Measurements from ENCODE around the gene SRSF12. TPM values are rescaled to one million over a fixed set of nuclear protein-coding genes. Genes with fewer than 3 reads are reported as not detected.
"Not testable (repeated sequence)": the region's sequence is repeated elsewhere in the genome, so short reads cannot be mapped to it uniquely, and the experiment has no call there.

The SRSF12 gene
- total RNA-seq, 1 experiment from 2014 or later: not detected

- H3K27ac ChIP-seq (ENCODE audit: low read length): no peak overlapping the region
- no peak overlapping the region for H3K4me3 ChIP-seq (ENCODE audit: low read length)
- H2AFZ ChIP-seq (ENCODE audit: low read length): no peak overlapping the region
- H3K9me2 ChIP-seq (replicated peaks; ENCODE audit: insufficient read depth, low read length): no peaks in the 10 kb centered on the region
- no peaks in the 10 kb centered on the region for H4K20me1 ChIP-seq (ENCODE audit: insufficient read depth, low read depth, low read length)
- no peaks in the 10 kb centered on the region for H3K27me3 ChIP-seq (ENCODE audit: low read length)
- H3K9ac ChIP-seq (ENCODE audit: low read length): no peak overlapping the region
- H3K36me3 ChIP-seq (ENCODE audit: insufficient read depth, low read length): no peaks in the 10 kb centered on the region
- H3K9me3 ChIP-seq (ENCODE audit: low read length): no peaks in the 10 kb centered on the region
- H3K79me2 ChIP-seq (ENCODE audit: low read length): no peaks in the 10 kb centered on the region
- H3K4me2 ChIP-seq (ENCODE audit: low read depth, low read length, poor library complexity, severe bottlenecking): no peak overlapping the region
- peaks cover 5% of the 10 kb centered on the region for H3K4me1 ChIP-seq (ENCODE audit: low read length)
- DNase-seq: no peak
Observed at GRCh38 chr6:89073840-89074239, 44.0 kb downstream of the SRSF12 start.

GRCh38 chr6:89073014-89073620 lies 44.8 kb downstream of the SRSF12 start:
- H4K20me1 ChIP-seq (ENCODE audit: insufficient read depth, low read depth, low read length): no peaks in the 10 kb centered on the region
- no peak overlapping the region for H3K4me3 ChIP-seq (ENCODE audit: low read length)
- peaks cover 5% of the 10 kb centered on the region for H3K4me1 ChIP-seq (ENCODE audit: low read length)
- no peak overlapping the region for H2AFZ ChIP-seq (ENCODE audit: low read length)
- DNase-seq: no peak
- H3K36me3 ChIP-seq (ENCODE audit: insufficient read depth, low read length): no peaks in the 10 kb centered on the region
- no peak overlapping the region for H3K9ac ChIP-seq (ENCODE audit: low read length)
- H3K27ac ChIP-seq (ENCODE audit: low read length): no peak overlapping the region
- H3K4me2 ChIP-seq (ENCODE audit: low read depth, low read length, poor library complexity, severe bottlenecking): no peak overlapping the region
- H3K9me3 ChIP-seq (ENCODE audit: low read length): no peaks in the 10 kb centered on the region
- no peaks in the 10 kb centered on the region for H3K9me2 ChIP-seq (replicated peaks; ENCODE audit: insufficient read depth, low read length)
- no peaks in the 10 kb centered on the region for H3K27me3 ChIP-seq (ENCODE audit: low read length)
- H3K79me2 ChIP-seq (ENCODE audit: low read length): no peaks in the 10 kb centered on the region

- Histone ChIP-seq H3K4me1 (ENCODE audit: low read length) (peaks cover 5% of the 10 kb centered on the region), H3K4me2 (ENCODE audit: low read depth, low read length, poor library complexity, severe bottlenecking) (no peak overlapping the region)
- no peak for DNase-seq
Observed at GRCh38 chr6:89071036-89071435, 46.8 kb downstream of the SRSF12 start.

GRCh38 chr6:89069536-89070163 lies 48.2 kb downstream of the SRSF12 start:
- Histone ChIP-seq H3K9me2 (replicated peaks; ENCODE audit: insufficient read depth, low read length) (no peaks in the 10 kb centered on the region), H3K4me1 (ENCODE audit: low read length) (peaks cover 5% of the 10 kb centered on the region), H3K27ac (ENCODE audit: low read length) (no peak overlapping the region), H2AFZ (ENCODE audit: low read length) (no peak overlapping the region), H3K9me3 (ENCODE audit: low read length) (no peaks in the 10 kb centered on the region), H3K36me3 (ENCODE audit: insufficient read depth, low read length) (no peaks in the 10 kb centered on the region), H3K4me3 (ENCODE audit: low read length) (no peak overlapping the region), H4K20me1 (ENCODE audit: insufficient read depth, low read depth, low read length) (no peaks in the 10 kb centered on the region), H3K4me2 (ENCODE audit: low read depth, low read length, poor library complexity, severe bottlenecking) (no peak overlapping the region), H3K79me2 (ENCODE audit: low read length) (no peaks in the 10 kb centered on the region), H3K9ac (ENCODE audit: low read length) (no peak overlapping the region), H3K27me3 (ENCODE audit: low read length) (no peaks in the 10 kb centered on the region)
- DNase-seq: no peak

More at GRCh38 chr6:89071036-89071435, 46.8 kb downstream of the SRSF12 start:
- H3K79me2 ChIP-seq (ENCODE audit: low read length): no peaks in the 10 kb centered on the region
- no peaks in the 10 kb centered on the region for H3K9me3 ChIP-seq (ENCODE audit: low read length)
- no peak overlapping the region for H3K4me3 ChIP-seq (ENCODE audit: low read length)
- no peak overlapping the region for H3K27ac ChIP-seq (ENCODE audit: low read length)
- H3K9ac ChIP-seq (ENCODE audit: low read length): no peak overlapping the region
- H3K27me3 ChIP-seq (ENCODE audit: low read length): no peaks in the 10 kb centered on the region
- H4K20me1 ChIP-seq (ENCODE audit: insufficient read depth, low read depth, low read length): no peaks in the 10 kb centered on the region
- no peaks in the 10 kb centered on the region for H3K9me2 ChIP-seq (replicated peaks; ENCODE audit: insufficient read depth, low read length)
- H2AFZ ChIP-seq (ENCODE audit: low read length): no peak overlapping the region
- H3K36me3 ChIP-seq (ENCODE audit: insufficient read depth, low read length): no peaks in the 10 kb centered on the region

- Histone ChIP-seq H3K4me3 (ENCODE audit: low read length) (no peak overlapping the region), H3K36me3 (ENCODE audit: insufficient read depth, low read length) (no peaks in the 10 kb centered on the region), H2AFZ (ENCODE audit: low read length) (no peak overlapping the region), H4K20me1 (ENCODE audit: insufficient read depth, low read depth, low read length) (no peaks in the 10 kb centered on the region), H3K4me2 (ENCODE audit: low read depth, low read length, poor library complexity, severe bottlenecking) (no peak overlapping the region), H3K79me2 (ENCODE audit: low read length) (no peaks in the 10 kb centered on the region), H3K27ac (ENCODE audit: low read length) (no peak overlapping the region), H3K9me3 (ENCODE audit: low read length) (no peaks in the 10 kb centered on the region), H3K9me2 (replicated peaks; ENCODE audit: insufficient read depth, low read length) (no peaks in the 10 kb centered on the region), H3K9ac (ENCODE audit: low read length) (no peak overlapping the region), H3K4me1 (ENCODE audit: low read length) (peaks cover 1% of the 10 kb centered on the region), H3K27me3 (ENCODE audit: low read length) (no peaks in the 10 kb centered on the region)
- DNase-seq: no peak
Observed at GRCh38 chr6:89068695-89069094, 49.2 kb downstream of the SRSF12 start.

- no peak for DNase-seq
- Histone ChIP-seq H3K27me3 (ENCODE audit: low read length) (no peaks in the 10 kb centered on the region), H3K79me2 (ENCODE audit: low read length) (no peaks in the 10 kb centered on the region), H3K4me3 (ENCODE audit: low read length) (no peak overlapping the region), H3K9me2 (replicated peaks; ENCODE audit: insufficient read depth, low read length) (no peaks in the 10 kb centered on the region), H3K27ac (ENCODE audit: low read length) (no peak overlapping the region), H3K9me3 (ENCODE audit: low read length) (no peaks in the 10 kb centered on the region), H3K36me3 (ENCODE audit: insufficient read depth, low read length) (no peaks in the 10 kb centered on the region), H3K4me1 (ENCODE audit: low read length) (no peaks in the 10 kb centered on the region), H3K9ac (ENCODE audit: low read length) (no peak overlapping the region), H4K20me1 (ENCODE audit: insufficient read depth, low read depth, low read length) (no peaks in the 10 kb centered on the region), H3K4me2 (ENCODE audit: low read depth, low read length, poor library complexity, severe bottlenecking) (no peak overlapping the region), H2AFZ (ENCODE audit: low read length) (no peak overlapping the region)
Observed at GRCh38 chr6:89067796-89068195, 50.1 kb downstream of the SRSF12 start.

- no peak overlapping the region for H3K4me2 ChIP-seq (ENCODE audit: low read depth, low read length, poor library complexity, severe bottlenecking)
- H3K9me2 ChIP-seq (replicated peaks; ENCODE audit: insufficient read depth, low read length): no peaks in the 10 kb centered on the region
- H3K4me1 ChIP-seq (ENCODE audit: low read length): no peaks in the 10 kb centered on the region
- H3K27ac ChIP-seq (ENCODE audit: low read length): no peak overlapping the region
- no peak overlapping the region for H3K4me3 ChIP-seq (ENCODE audit: low read length)
- no peaks in the 10 kb centered on the region for H3K9me3 ChIP-seq (ENCODE audit: low read length)
- H3K79me2 ChIP-seq (ENCODE audit: low read length): no peaks in the 10 kb centered on the region
- H3K27me3 ChIP-seq (ENCODE audit: low read length): no peaks in the 10 kb centered on the region
- no peak overlapping the region for H3K9ac ChIP-seq (ENCODE audit: low read length)
- no peak overlapping the region for H2AFZ ChIP-seq (ENCODE audit: low read length)
- no peak for DNase-seq
- H3K36me3 ChIP-seq (ENCODE audit: insufficient read depth, low read length): no peaks in the 10 kb centered on the region
- H4K20me1 ChIP-seq (ENCODE audit: insufficient read depth, low read depth, low read length): no peaks in the 10 kb centered on the region
Observed at GRCh38 chr6:89066940-89067646, 50.8 kb downstream of the SRSF12 start.

GRCh38 chr6:89066121-89066520 lies 51.8 kb downstream of the SRSF12 start:
- not testable (repeated sequence) for H3K36me3 ChIP-seq (ENCODE audit: insufficient read depth, low read length); H3K27ac ChIP-seq (ENCODE audit: low read length); H3K4me1 ChIP-seq (ENCODE audit: low read length); H3K9ac ChIP-seq (ENCODE audit: low read length); DNase-seq; H3K9me2 ChIP-seq (replicated peaks; ENCODE audit: insufficient read depth, low read length); H3K4me3 ChIP-seq (ENCODE audit: low read length); H3K4me2 ChIP-seq (ENCODE audit: low read depth, low read length, poor library complexity, severe bottlenecking); H3K79me2 ChIP-seq (ENCODE audit: low read length); H3K27me3 ChIP-seq (ENCODE audit: low read length); H4K20me1 ChIP-seq (ENCODE audit: insufficient read depth, low read depth, low read length); H2AFZ ChIP-seq (ENCODE audit: low read length); H3K9me3 ChIP-seq (ENCODE audit: low read length)

Measured in Karpas-422 (cell line).